AG09309 (cell line): ENCODE data around the gene CALML3.
A peak's percentile ranks its signal among the peaks of the same experiment; 100 is the strongest.

Experiments used
- DNase-seq: peaks from one replicate; pipeline ENCODE4 v3.0.0-alpha.2; 2010; ENCODE audit warnings: low read depth
- H3K4me3 ChIP-seq: 2 replicates; pipeline ENCODE4 v1.5.1; 2011; ENCODE audit warnings: mild to moderate bottlenecking, low read depth, low read length, moderate library complexity; ENCODE audit not compliant: control insufficient read depth
- TF ChIP-seq, protein P1 (sequence below): IDR thresholded peaks from 2 replicates; pipeline ENCODE4 v1.5.1; 2011; ENCODE audit warnings: mild to moderate bottlenecking, low read depth, low read length, inconsistent platforms; ENCODE audit not compliant: insufficient read depth, control insufficient read depth; ENCODE audit errors: missing control alignments

CALML3 gene

GRCh38 chr10:5532307-5532605 is 7.5 kb downstream of the CALML3 start:
- TF ChIP-seq, protein P1, sequence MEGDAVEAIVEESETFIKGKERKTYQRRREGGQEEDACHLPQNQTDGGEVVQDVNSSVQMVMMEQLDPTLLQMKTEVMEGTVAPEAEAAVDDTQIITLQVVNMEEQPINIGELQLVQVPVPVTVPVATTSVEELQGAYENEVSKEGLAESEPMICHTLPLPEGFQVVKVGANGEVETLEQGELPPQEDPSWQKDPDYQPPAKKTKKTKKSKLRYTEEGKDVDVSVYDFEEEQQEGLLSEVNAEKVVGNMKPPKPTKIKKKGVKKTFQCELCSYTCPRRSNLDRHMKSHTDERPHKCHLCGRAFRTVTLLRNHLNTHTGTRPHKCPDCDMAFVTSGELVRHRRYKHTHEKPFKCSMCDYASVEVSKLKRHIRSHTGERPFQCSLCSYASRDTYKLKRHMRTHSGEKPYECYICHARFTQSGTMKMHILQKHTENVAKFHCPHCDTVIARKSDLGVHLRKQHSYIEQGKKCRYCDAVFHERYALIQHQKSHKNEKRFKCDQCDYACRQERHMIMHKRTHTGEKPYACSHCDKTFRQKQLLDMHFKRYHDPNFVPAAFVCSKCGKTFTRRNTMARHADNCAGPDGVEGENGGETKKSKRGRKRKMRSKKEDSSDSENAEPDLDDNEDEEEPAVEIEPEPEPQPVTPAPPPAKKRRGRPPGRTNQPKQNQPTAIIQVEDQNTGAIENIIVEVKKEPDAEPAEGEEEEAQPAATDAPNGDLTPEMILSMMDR: no peak
- no peak overlapping the region for H3K4me3 ChIP-seq
- no peak for DNase-seq

DNA sequence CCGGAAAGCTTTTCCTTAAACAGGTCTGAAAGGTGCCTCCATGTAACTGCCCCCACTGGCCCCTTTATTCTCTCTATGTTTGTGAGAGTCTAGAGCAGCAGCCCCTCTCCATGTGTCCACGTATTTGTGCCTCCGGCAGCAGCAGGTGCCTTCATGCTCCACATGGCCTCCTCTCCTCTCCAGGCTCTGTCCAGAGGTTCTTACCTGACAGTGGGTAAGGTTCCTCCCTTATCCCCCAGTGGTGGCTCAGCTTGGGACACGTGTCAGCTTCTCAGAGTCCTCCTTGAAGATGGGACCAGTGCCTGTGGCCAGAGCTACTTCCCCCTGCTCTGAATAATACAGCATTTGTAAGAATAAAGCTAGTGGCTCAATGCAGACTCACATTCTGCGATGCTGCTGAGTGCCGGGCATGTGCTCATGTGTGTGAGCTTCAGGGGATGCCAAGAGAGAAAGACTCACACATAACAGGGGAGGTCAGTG is 7.9 kb downstream of the CALML3 start:
- TF ChIP-seq, protein P1: no peak
- no peak for DNase-seq
- no peak overlapping the region for H3K4me3 ChIP-seq

DNA sequence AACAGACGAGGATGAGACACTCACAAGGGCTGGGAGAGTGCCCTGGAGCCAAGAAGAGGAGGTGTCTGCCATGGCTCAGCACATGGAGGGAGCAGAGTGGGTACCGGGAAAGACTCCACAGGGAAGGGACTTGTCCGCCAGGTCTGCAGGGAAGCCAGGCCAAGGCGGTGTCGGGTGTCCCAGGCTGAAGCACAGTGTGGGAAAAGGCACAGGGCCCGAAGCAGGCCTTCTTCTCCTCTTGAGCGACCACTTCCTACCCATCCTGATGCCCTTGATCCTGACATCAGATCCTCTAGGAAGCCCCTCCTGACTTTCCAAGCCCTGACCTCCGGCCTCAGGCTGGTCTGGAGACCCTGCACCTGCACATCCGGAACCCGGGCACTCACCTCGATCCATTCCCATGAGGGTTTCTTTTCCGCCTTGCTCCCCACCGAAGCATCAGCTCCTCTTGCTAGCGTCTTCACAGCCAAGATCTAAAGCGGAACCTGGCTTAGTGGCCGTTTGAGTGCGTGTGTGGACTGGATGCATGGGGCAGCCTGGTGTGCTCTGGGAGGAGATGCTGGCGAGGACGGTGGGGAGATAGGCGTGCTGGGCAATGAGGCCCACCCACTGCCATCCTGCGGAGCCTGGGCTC is 8.5 kb downstream of the CALML3 start:
- no peak overlapping the region for H3K4me3 ChIP-seq
- no peak for DNase-seq
- TF ChIP-seq, protein P1: no peak

GRCh38 chr10:5534051-5534821 is 9.5 kb downstream of the CALML3 start:
- H3K4me3 ChIP-seq: no peak overlapping the region
- no peak for DNase-seq
- TF ChIP-seq, protein P1: no peak

- TF ChIP-seq, protein P1: no peak
- no peak overlapping the region for H3K4me3 ChIP-seq
- peak; percentile 85 for DNase-seq
Observed at GRCh38 chr10:5534880-5535856, 10.4 kb downstream of the CALML3 start.

DNA sequence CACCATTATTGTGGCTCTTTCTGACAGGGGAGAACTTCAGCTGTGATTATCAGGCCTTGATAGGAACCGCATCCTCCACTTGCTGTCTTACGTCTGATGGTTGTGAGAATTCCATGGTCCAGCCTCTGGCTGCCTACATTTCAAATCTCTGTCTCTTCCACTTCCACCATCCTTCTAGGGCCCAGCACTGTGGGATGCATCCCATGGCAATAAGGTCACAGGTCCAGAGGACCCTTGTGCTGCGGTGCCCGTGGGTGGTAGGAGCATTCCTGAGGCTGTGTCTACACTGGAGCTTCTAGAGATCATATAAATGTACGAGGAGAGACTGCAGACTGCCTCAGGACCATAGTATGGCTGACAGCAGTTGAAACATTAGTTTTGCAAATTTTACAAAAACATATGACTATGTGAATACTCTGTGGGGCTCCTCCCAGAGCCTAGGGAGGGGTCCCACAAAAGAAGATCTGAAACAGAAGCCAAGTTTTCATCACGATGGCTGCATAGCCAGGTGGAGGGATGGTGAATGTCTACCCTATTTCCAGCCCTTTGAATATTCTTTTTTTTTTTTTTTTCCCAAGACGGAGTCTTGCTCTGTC is 11.8 kb downstream of the CALML3 start:
- no peak overlapping the region for H3K4me3 ChIP-seq
- TF ChIP-seq, protein P1: no peak
- DNase-seq: no peak
